Activated CD4-positive, alpha-beta T cell treated with anti-CD3 and anti-CD28 coated beads, Interleukin-2, amount 50 U/mL, for 4 hours (primary cell): ENCODE measurements around the gene IMMP2L.

Experiments used
- DNase-seq, 2 experiments: peaks; one replicate each; pipeline ENCODE4 v3.0.0-alpha.2; 2020

IMMP2L gene

GRCh38 chr7:111556977-111557376 is 5.3 kb downstream of the IMMP2L start:
- DNase-seq, result no peak

GRCh38 chr7:111554086-111554485 is 8.2 kb downstream of the IMMP2L start:
- no peak for DNase-seq

- DNase-seq, result no peak
Observed at GRCh38 chr7:111541067-111541466, 21.2 kb downstream of the IMMP2L start.

- no peak for DNase-seq
Observed at GRCh38 chr7:111540199-111540815, 22.0 kb downstream of the IMMP2L start.

- no peak for DNase-seq
Observed at GRCh38 chr7:111537134-111537533, 25.2 kb downstream of the IMMP2L start.

- DNase-seq, result no peak
Observed at GRCh38 chr7:111535142-111535870, 27.0 kb downstream of the IMMP2L start.

- DNase-seq, result no peak
Observed at GRCh38 chr7:111532625-111533024, 29.7 kb downstream of the IMMP2L start.

GRCh38 chr7:111531993-111532392 is 30.3 kb downstream of the IMMP2L start:
- DNase-seq, result no peak

- DNase-seq, result no peak
Observed at GRCh38 chr7:111530356-111530668, 32.0 kb downstream of the IMMP2L start.

GRCh38 chr7:111529507-111530355 is 32.6 kb downstream of the IMMP2L start:
- no peak for DNase-seq

GRCh38 chr7:111528331-111528730 is 34.0 kb downstream of the IMMP2L start:
- no peak for DNase-seq

- DNase-seq, result no peak
Observed at GRCh38 chr7:111527545-111527944, 34.7 kb downstream of the IMMP2L start.

GRCh38 chr7:111525100-111525499 is 37.2 kb downstream of the IMMP2L start:
- no peak for DNase-seq

GRCh38 chr7:111521660-111522059 is 40.6 kb downstream of the IMMP2L start:
- no peak for DNase-seq

GRCh38 chr7:111518264-111518663 is 44.0 kb downstream of the IMMP2L start:
- no peak for DNase-seq

- no peak for DNase-seq
Observed at GRCh38 chr7:111517549-111517951, 44.7 kb downstream of the IMMP2L start.

- DNase-seq, result no peak
Observed at GRCh38 chr7:111516612-111517011, 45.7 kb downstream of the IMMP2L start.

GRCh38 chr7:111513566-111513965 is 48.7 kb downstream of the IMMP2L start:
- DNase-seq, result no peak

- DNase-seq, result no peak
Observed at GRCh38 chr7:111511845-111512244, 50.4 kb downstream of the IMMP2L start.

- no peak for DNase-seq
Observed at GRCh38 chr7:111510584-111511378, 51.5 kb downstream of the IMMP2L start.

GRCh38 chr7:111510062-111510461 is 52.2 kb downstream of the IMMP2L start:
- no peak for DNase-seq

- no peak for DNase-seq
Observed at GRCh38 chr7:111509288-111509687, 53.0 kb downstream of the IMMP2L start.

- DNase-seq, result no peak
Observed at GRCh38 chr7:111508387-111508786, 53.9 kb downstream of the IMMP2L start.
